Cortex of kidney (tissue), 1 donor: ENCODE measurements around the gene CCDC157.

ENCODE experiments used
- DNase-seq: peaks from one replicate; lab custom pipeline; 2025; lab: John Stamatoyannopoulos, UW

Gene CCDC157

DNA sequence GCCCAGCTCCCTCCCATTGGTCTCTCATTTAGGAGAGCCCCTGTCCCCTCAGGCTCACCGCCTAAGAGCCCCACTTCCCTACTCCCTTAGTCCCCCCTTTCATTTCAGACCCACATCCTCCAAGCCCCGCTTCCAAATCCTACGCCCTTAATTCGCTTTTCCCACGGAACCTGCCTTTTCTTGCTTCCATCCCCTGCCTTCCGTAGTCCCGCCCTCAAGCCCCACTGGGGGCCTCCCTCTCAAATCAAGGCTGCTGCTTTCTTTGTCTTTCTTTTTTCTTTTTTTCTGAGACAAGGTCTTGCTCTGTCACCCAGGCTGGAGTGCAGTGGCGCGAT, 396 bp downstream of the CCDC157 start:
- no peak for DNase-seq

DNA sequence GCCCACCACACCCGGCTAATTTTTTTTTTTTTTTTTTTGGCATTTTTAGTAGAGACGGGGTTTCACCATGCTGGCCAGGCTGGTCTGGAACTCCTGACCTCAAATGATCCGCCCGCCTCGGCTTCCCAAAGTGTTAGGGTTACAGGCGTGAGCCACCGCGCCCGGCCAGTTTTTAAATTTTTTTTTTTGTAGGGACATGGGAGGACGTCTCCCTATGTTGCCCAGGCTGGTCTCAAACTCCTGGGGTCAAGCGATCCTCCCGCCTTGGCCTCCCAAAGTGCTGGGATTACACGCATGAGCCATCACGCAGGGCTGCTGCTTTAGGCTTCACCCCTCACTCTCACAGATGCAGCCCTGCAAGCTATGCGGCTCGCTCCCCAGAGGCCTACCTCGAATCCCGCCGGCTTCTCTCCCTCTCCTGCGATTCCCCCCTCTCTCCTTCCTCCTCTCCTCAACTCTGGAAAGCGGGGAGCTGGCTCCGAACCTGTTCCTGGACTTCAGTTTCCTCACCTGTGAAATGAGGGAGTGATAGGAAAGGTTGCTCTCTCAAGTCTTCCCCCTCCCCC, 926 bp downstream of the CCDC157 start:
- DNase-seq: no peak

DNA sequence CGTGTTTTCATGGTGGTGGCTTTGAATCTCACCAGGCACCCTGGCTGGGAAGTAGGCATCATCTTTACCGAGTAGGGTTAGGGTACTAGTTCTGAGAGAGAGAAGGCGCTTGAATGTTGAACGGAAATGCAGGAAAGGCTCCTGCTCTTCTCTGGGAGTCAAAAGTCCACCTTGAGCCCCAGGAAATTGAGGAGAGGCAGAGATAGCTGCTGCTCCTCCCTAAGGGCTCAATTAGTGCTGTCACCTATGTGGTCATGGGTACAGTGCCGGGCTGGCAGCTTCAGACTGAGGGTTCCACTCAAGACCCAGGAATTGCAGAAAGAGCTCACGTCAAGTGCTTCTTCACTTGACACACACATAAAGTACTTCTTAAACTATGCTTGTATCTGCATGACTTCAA, 1.7 kb downstream of the CCDC157 start:
- no peak for DNase-seq

- no peak for DNase-seq
Observed at GRCh38 chr22:30361916-30362650, 5.3 kb downstream of the CCDC157 start.

GRCh38 chr22:30362651-30363281, 6.0 kb downstream of the CCDC157 start:
- DNase-seq: no peak

DNA sequence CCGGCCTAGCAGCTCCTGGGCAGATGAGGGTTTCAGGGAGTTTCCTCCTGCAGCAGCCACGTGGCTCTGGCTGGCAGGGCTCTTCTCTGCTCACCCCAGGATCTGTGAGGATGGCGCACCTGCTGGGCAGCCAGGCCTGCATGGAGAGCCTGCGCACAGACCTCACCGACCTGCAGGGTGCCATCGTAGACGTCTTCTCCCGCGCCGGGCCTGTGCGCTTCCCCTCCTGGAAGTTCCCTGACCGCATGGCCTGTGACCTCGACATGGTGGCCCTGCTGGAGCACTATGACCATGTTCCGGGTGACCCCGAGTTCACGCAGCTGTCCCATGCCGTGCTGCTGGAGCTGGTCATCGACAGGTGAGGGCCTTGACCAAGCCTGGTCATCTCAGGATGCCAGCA, 9.1 kb downstream of the CCDC157 start:
- DNase-seq: no peak

DNA sequence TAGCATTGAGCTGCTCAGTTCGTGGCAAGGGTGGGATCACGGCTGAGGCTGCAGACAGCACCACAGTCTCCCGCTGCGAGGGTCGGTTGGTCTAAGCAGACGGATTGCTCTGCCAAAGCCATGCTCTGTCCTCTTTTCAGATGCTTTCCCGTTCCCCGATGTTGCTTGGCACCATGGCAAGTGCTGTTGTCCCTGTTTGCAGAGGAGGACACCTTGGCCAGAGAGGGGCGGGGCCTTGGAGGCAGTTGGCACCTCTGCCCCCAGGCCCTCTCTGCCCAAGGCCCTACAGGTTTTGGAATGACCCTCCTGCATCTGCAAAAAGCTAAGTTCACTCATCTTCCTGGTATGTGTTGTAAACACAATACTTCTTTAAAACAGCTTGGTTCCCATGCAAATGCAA, 11.6 kb downstream of the CCDC157 start:
- no peak for DNase-seq

- DNase-seq: no peak
Observed at GRCh38 chr22:30370641-30371230, 13.9 kb downstream of the CCDC157 start.

- DNase-seq: no peak
Observed at GRCh38 chr22:30371321-30371720, 14.5 kb downstream of the CCDC157 start.

DNA sequence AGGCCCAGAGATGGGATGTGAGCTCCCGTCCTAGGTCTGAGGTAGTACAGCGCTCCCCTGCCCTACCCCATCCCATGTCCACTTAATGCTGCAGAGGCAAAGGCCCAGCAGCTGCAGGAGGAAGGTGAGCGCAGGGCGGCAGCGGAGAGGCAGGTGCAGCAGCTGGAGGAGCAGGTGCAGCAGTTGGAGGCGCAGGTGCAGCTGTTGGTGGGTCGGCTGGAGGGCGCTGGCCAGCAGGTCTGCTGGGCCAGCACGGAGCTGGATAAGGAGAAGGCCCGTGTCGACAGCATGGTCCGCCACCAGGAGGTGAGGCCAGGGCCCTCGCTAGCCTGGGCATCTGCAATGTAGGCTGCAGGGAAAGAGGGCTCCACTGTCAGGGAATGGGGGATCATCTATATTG, 15.2 kb downstream of the CCDC157 start:
- DNase-seq: no peak

DNA sequence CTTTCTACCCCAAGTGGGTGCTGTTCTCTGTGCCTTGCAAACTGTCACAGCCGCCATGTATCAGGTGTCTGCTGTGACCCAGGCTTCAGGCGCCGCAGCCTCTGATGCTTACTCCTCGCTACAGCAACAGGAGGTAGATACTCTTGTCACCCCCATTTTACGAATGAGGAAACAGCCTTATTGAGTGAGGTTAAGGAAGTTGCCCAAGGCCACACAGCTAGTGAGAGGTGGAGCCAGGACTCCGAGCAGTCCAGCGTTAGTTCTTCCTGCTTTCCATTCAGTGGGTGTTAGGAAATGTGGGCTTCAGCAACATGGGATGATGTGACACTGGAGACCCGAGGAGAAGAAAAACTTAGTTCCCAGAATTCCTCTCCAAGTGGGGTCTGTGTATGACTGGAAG, 16.1 kb downstream of the CCDC157 start:
- DNase-seq: no peak

- DNase-seq: no peak
Observed at GRCh38 chr22:30373331-30374325, 16.8 kb downstream of the CCDC157 start.

- no peak for DNase-seq
Observed at GRCh38 chr22:30375312-30375849, 18.6 kb downstream of the CCDC157 start.

DNA sequence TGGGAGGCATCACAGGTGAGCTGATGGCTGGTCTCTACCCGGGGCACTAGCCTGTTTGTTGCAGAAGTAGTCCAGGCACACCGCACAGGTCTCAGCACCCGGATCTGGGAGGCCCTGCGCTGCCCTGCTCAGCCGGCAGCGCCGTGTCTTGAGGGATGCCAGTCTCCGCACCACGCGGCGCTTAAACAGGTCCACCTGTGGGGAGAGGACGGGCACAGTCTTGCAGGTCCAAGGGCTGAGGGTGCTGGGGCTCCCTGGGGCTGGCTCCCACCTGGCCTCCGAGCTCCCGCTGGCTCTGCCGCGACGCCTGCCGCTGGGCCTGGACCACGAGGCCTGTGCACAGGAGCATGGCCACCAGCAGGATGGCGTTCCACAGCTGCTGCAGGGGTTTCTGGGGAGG, 23.2 kb downstream of the CCDC157 start:
- DNase-seq: no peak

DNA sequence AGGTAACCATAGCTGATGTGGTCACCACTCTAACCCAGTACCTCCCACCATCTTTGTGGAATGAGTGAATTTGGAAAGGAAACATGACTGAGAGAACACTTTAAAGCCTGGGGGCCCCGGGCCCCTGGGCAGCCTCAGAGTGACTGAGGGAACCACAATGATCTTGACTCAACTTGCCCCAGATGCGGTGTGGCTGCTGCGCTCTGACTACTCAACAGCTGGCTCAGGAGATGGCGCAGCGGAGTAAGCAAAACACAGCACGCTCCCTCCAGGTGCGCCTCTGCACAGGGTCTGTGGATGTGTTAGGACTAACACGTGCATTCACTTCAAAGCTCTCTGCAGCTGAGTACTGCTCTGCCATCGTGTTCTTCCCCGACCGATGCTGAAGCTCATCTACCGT, 24.5 kb downstream of the CCDC157 start:
- no peak for DNase-seq

GRCh38 chr22:30382340-30382739, 25.5 kb downstream of the CCDC157 start:
- no peak for DNase-seq

- DNase-seq: no peak
Observed at GRCh38 chr22:30383061-30383460, 26.3 kb downstream of the CCDC157 start.

DNA sequence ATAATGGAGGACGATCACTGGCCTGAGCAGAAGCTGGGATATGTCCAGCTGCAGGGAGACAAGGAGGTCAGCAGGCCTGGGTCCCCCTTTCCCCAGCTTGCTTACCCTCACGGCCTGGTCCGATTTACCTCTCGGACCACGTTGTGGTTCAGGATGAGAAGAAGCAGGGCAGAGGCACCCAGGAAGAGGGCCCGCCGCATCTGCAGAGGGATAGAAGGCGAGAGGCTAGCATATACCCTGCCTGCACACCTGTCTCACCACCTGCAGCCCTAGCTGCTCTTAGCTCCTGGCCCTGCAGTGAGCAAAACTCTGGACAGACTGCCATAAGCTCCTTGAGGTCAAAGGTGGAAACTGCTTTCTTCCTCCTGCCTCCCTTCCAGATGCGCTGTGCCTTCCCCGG, 29.1 kb downstream of the CCDC157 start:
- no peak for DNase-seq

DNA sequence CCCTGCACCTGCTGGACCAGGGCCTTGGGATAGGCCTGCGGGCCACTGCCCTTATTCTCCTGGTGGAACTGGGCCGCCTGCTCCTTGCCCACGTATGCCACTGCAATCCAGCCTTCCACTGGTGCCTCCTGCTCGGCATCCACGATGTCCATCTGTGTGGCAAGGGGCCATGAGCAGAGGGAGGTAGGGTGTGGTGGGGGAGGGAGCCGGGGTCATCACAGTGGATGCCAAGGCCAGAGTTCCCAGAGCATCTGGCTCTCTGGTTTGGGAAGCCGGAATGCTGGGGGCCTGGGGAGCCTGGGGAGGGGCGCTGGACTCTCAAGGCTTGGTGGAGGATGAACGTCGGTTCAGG, 29.8 kb downstream of the CCDC157 start:
- no peak for DNase-seq

GRCh38 chr22:30386960-30387827, 30.4 kb downstream of the CCDC157 start, which contains the start of gene RNF215:
Gene RNF215 (minus strand): TSS chr22:30387411. CDS start chr22:30387313, 98 bp downstream.
- DNase-seq: no peak
